ENCODE data around the gene ZNF831. TPM values are rescaled to one million over a fixed set of nuclear protein-coding genes. Genes with fewer than 3 reads are reported as not detected.

Gene ZNF831
- total and polyA plus RNA-seq, 4 donors: 0.14 to 1.0 (median 0.56) TPM

DNA sequence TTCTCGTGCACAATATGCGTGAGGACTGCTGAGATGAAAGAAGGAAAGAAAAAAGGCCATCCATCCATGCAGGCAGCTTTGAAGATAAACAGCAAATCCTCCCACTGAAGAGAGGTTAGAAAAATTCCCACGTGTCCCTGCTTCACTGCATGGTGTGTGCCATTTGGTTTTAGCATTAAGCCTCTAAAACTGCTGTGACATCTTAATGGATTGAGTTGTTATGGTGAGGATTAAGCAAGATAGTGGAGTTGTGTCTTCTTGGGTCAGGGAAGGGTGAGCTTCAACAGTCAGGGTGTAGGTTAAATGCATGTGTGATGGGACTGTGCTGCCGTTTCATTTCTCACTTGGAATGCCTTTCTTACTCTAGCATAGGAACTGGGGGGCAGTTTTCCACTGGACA, 50.5 kb downstream of the ZNF831 start:
- H3K36me3 ChIP-seq (ENCODE audit: control insufficient read depth in 4 of 4, insufficient read depth in 4 of 4, low read length in 4 of 4): no peaks in the 10 kb centered on the region
- no peaks in the 10 kb centered on the region for H3K9me3 ChIP-seq (ENCODE audit: control insufficient read depth in 4 of 4, insufficient read depth in 3 of 4, low read length in 3 of 4)
- peaks cover 0 to 7% (median 0%) of the 10 kb centered on the region in 3 donors for H3K27me3 ChIP-seq (ENCODE audit: control insufficient read depth in 3 of 3, insufficient read depth in 3 of 3, low read length in 2 of 3)
- H3K4me3 ChIP-seq: no peak overlapping the region
- H3K27ac ChIP-seq (ENCODE audit: low read depth in 1 of 2, low read length in 1 of 2): no peak overlapping the region
- H3K4me1 ChIP-seq (ENCODE audit: control insufficient read depth in 5 of 5, insufficient read depth in 5 of 5, low read length in 5 of 5): peaks cover 0 to 2% (median 0%) of the 10 kb centered on the region in 5 donors
- TF ChIP-seq, protein P1, sequence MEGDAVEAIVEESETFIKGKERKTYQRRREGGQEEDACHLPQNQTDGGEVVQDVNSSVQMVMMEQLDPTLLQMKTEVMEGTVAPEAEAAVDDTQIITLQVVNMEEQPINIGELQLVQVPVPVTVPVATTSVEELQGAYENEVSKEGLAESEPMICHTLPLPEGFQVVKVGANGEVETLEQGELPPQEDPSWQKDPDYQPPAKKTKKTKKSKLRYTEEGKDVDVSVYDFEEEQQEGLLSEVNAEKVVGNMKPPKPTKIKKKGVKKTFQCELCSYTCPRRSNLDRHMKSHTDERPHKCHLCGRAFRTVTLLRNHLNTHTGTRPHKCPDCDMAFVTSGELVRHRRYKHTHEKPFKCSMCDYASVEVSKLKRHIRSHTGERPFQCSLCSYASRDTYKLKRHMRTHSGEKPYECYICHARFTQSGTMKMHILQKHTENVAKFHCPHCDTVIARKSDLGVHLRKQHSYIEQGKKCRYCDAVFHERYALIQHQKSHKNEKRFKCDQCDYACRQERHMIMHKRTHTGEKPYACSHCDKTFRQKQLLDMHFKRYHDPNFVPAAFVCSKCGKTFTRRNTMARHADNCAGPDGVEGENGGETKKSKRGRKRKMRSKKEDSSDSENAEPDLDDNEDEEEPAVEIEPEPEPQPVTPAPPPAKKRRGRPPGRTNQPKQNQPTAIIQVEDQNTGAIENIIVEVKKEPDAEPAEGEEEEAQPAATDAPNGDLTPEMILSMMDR (IDR thresholded peaks at IDR 0.05; ENCODE audit: control extremely low read depth, extremely low read depth): no peak
- WGBS, 2 donors: 67 to 83% methylated on average over 4 of the region's 4 CpGs
- DNase-seq: no peak
- no peak for ATAC-seq (ENCODE audit: insufficient read depth, low FRiP score)
- no peak overlapping the region for H3K9ac ChIP-seq (ENCODE audit: insufficient read depth in 1 of 2, low read length in 2 of 2)

DNA sequence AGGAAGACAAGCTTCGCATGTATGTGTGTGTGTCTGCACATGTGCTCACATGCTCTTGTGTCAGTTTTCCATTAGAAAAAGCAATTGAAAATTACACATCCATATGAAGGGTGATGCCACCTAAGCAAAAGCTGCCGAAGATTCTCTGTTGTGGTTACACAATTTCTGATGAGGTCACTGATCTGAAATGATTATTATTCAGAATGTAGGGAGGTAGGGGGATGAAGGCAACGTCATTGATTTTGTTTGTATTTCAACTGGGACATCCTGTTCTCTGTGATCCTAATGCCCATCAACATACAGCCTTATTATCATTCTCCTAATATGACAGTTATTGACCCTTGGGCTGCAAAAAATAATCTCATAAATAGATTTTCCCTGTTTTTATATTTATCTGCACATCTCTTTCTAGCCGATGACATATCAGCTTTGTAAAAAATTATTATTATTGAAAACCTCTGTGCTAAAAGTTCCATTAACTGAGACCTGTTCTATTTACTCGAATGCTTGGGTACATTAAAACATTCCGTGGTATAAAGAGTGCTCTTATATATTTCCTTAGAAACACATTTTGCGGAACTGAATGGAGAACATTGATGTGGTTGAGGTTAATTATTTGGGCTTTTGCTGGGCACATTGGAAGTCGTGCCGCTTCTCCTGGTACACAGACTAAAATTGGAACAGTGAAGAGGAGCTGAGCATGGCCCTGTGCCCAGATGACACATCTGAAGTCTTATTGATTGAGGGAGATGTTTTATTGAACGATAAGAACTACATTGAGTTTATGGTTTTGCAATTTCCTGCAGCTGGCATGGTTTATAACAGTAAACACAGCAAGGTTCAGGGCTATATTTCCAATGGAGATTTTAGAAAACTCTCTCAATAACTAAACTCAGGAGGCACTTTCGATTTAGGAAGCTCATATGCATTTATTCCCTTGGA, 51.3 kb downstream of the ZNF831 start:
- TF ChIP-seq, protein P1 (IDR thresholded peaks at IDR 0.05; ENCODE audit: control extremely low read depth, extremely low read depth): no peak
- Histone ChIP-seq H3K9ac (ENCODE audit: insufficient read depth in 1 of 2, low read length in 2 of 2) (no peak overlapping the region), H3K4me1 (ENCODE audit: control insufficient read depth in 5 of 5, insufficient read depth in 5 of 5, low read length in 5 of 5) (peaks cover 0 to 4% (median 0%) of the 10 kb centered on the region in 5 donors), H3K4me3 (no peak overlapping the region), H3K36me3 (ENCODE audit: control insufficient read depth in 4 of 4, insufficient read depth in 4 of 4, low read length in 4 of 4) (no peaks in the 10 kb centered on the region), H3K27me3 (ENCODE audit: control insufficient read depth in 3 of 3, insufficient read depth in 3 of 3, low read length in 2 of 3) (peaks cover 0 to 7% (median 0%) of the 10 kb centered on the region in 3 donors), H3K9me3 (ENCODE audit: control insufficient read depth in 4 of 4, insufficient read depth in 3 of 4, low read length in 3 of 4) (no peaks in the 10 kb centered on the region), H3K27ac (ENCODE audit: low read depth in 1 of 2, low read length in 1 of 2) (no peak overlapping the region)
- DNase-seq: no peak
- WGBS, 2 donors: 68 to 73% methylated on average over 11 of the region's 11 CpGs
- ATAC-seq (ENCODE audit: insufficient read depth, low FRiP score): no peak

DNA sequence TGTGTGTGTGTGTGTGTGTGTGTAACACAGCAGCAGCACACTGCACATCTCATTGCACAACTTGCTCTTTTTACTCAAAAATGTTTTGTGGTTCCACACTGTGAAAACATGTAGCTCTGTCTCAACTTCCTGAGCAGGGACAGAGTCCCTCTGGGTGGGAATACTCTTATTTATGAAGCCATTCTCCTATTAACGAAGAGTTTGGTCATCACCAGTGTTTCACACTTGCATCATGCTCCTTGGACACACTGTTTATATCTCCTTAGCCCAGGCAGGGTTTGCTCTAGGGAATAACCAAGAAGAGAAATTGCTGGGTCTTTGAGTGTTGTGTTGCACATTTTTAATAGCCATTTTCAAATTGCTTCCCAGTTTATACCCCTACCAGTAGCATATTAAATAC, 53.6 kb downstream of the ZNF831 start:
- Histone ChIP-seq H3K36me3 (ENCODE audit: control insufficient read depth in 4 of 4, insufficient read depth in 4 of 4, low read length in 4 of 4) (no peaks in the 10 kb centered on the region), H3K27me3 (ENCODE audit: control insufficient read depth in 3 of 3, insufficient read depth in 3 of 3, low read length in 2 of 3) (peaks cover 0 to 7% (median 0%) of the 10 kb centered on the region in 3 donors), H3K4me1 (ENCODE audit: control insufficient read depth in 5 of 5, insufficient read depth in 5 of 5, low read length in 5 of 5) (peaks cover 0 to 8% (median 0%) of the 10 kb centered on the region in 5 donors), H3K9ac (ENCODE audit: insufficient read depth in 1 of 2, low read length in 2 of 2) (no peak overlapping the region), H3K27ac (ENCODE audit: low read depth in 1 of 2, low read length in 1 of 2) (no peak overlapping the region), H3K4me3 (no peak overlapping the region), H3K9me3 (ENCODE audit: control insufficient read depth in 4 of 4, insufficient read depth in 3 of 4, low read length in 3 of 4) (no peaks in the 10 kb centered on the region)
- 33 to 51% methylated on average over 1 of the region's 1 CpG for WGBS, 2 donors
- DNase-seq: no peak
- ATAC-seq (ENCODE audit: insufficient read depth, low FRiP score): no peak
- TF ChIP-seq, protein P1 (IDR thresholded peaks at IDR 0.05; ENCODE audit: control extremely low read depth, extremely low read depth): no peak

All from lung (tissue), 12 donors.